LoVo (cell line): Measurements from ENCODE around the gene EDIL3.

ENCODE experiments used
- DNase-seq: peaks from one replicate; pipeline ENCODE4 v3.0.0-alpha.2; 2016; ENCODE audit warnings: low spot score

The EDIL3 gene

GRCh38 chr5:84259283-84260045, 125.2 kb downstream of the EDIL3 start:
- no peak for DNase-seq

GRCh38 chr5:84257061-84257460, 127.6 kb downstream of the EDIL3 start:
- DNase-seq: no peak

GRCh38 chr5:84255315-84255714, 129.4 kb downstream of the EDIL3 start:
- DNase-seq: peak; percentile 57

GRCh38 chr5:84253946-84254345, 130.7 kb downstream of the EDIL3 start:
- no peak for DNase-seq

DNA sequence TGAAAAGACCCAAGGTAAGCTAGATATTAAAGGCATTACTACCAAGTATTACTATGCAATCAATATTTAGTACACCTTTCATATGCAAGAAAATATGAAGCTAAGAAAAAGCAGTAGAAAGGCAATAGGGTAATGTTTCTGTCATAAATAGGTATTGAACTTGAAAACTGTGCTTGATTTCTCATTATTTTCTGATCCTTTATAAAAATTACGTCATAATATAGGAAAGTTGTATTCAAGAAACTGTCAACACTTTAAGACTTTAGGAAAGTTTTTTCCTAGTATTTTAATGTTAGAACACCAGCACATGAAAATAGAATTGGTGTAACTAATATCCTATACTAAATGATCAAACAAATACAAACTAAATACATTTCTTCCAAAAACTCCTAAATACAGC, 133.2 kb downstream of the EDIL3 start:
- DNase-seq: no peak

DNA sequence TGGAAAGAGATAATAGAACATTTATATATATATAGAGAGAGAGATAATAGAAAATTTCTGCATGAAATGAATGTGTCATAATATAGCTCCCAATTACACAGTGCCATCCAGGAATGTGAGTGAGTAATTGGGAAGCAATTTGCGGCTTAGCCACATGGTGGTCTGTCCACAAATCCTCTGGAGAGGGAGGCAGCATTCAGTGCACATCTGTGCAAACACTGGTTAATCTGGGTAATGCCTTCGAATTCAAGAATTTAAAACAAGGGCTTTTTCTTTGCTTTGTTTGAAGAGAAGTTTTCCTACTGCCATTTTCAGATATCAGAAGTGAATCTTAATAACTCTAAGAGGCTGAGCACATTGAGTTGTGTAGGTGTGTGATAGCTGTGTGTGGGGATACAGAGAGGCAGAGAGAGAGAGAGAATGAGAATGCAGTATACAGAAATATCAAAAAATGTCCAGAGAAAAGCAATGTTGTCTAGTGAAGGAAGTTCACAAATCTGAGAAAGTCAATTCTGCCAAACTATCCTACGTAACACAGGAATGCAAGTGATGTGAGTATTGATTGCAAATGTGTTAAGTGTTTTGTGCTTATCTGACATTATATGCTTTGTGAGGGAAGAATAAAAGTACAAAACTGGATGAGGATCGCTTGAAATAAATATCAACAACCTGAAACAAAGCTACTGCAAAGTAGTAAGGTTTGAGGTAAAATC, 134.6 kb downstream of the EDIL3 start:
- no peak for DNase-seq

GRCh38 chr5:84248013-84248412, 136.7 kb downstream of the EDIL3 start:
- no peak for DNase-seq

GRCh38 chr5:84242286-84242685, 142.4 kb downstream of the EDIL3 start:
- DNase-seq: no peak

DNA sequence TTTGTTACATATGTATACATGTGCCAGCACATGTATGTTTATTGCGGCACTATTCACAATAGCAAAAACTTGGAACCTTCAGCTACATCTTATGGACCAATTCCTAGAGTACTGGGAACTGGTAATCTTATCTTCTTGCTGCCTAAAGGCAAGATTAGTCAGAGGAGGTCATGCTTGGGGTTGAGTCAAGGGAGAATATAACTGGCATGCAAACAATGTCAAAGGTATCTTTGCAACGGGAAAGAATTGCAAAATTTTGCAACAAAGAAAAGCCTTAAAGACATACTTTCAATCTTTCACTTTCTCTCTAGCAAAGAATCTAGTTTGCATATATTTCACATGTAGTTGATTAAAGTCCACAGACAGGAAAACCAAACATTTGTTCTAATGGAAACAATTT, 145.2 kb downstream of the EDIL3 start:
- DNase-seq: no peak

GRCh38 chr5:84237126-84237525, 147.6 kb downstream of the EDIL3 start:
- no peak for DNase-seq

- no peak for DNase-seq
Observed at GRCh38 chr5:84231433-84231832, 153.2 kb downstream of the EDIL3 start.

- no peak for DNase-seq
Observed at GRCh38 chr5:84229045-84229444, 155.6 kb downstream of the EDIL3 start.

DNA sequence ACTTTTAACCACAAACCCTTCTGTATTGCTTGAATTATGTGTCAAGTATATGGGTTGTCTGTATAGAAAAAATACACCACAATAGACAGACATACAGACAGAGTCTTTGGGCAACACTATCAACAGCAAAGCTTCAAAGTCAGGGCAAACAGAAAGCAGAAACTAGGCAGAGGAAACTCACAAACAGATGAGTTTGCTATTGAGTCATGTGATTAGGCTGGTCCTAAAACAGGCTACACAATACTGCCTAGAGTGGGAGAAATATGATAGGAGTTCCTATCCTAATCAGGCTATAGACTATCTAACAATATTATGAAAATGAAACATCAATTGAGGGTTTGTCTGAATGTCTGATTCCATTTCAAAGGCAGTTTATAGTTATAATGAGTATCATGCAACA, 156.4 kb downstream of the EDIL3 start:
- no peak for DNase-seq

DNA sequence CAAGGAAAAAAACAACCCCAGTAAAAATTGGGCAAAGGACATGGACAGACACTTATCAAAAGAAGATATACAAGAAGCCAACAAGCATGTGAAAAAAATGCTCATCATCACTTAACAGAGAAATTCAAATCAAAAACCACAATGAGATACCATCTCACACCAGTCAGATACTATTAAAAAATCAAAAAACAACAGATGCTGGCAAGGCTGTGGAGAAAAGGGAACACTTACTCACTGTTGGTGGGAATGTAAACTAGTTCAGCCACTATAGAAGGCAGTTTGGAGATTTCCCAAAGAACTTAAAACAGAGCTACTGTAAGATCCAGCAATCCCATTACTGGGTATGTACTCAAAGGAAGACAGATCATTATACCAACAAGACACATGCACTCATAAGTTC, 157.4 kb downstream of the EDIL3 start:
- no peak for DNase-seq

GRCh38 chr5:84218546-84218945, 166.1 kb downstream of the EDIL3 start:
- DNase-seq: no peak

GRCh38 chr5:84215521-84215920, 169.2 kb downstream of the EDIL3 start:
- no peak for DNase-seq

DNA sequence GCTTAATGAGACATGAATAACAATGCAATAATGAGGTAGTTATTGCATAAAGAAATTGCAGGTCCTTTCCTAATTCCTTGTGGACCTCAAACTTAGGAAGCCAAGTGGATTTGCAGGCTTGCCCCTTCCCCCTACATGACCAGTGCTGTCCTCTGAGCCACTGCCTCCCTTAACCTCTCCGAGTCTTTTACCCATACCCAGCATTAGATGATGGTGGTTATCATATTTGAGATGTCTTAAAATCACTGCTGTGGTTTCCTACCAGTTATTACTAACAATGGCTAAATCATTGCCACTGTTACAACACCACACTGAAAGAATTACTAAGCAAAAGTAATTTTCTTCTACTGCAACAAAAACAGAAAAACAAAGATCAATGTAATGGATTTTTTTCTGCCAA, 170.8 kb downstream of the EDIL3 start:
- DNase-seq: no peak

- DNase-seq: no peak
Observed at GRCh38 chr5:84213212-84213611, 171.5 kb downstream of the EDIL3 start.

GRCh38 chr5:84204772-84205171, 179.9 kb downstream of the EDIL3 start:
- DNase-seq: no peak

GRCh38 chr5:84202136-84202535, 182.5 kb downstream of the EDIL3 start:
- DNase-seq: no peak

DNA sequence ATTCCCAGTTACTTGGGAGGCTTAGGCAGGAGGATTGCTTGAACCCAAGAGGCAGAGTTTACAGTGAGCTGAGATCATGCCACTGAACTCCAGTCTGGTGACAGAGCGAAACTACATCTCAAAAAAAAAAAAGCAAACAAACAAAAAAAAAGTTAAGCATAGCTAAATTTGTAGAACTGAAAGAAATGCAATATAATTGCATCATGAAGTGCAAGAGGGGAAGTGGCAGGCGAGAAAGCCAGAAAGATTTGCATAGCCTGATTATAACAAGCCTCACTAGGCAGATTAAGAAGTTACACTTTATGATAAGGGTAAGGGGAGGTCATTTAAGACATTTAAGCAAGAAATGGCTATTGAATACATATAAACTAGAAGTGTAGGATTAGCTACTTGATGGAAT, 187.1 kb downstream of the EDIL3 start:
- DNase-seq: no peak

GRCh38 chr5:84191281-84191680, 193.4 kb downstream of the EDIL3 start:
- no peak for DNase-seq

- DNase-seq: no peak
Observed at GRCh38 chr5:84184857-84185256, 199.8 kb downstream of the EDIL3 start.

- no peak for DNase-seq
Observed at GRCh38 chr5:84181093-84181492, 203.6 kb downstream of the EDIL3 start.
